ENCODE results near the gene PDYN. TPM values are rescaled to one million over a fixed set of nuclear protein-coding genes. Genes with fewer than 3 reads are reported as not detected.

Gene PDYN
- total and polyA plus RNA-seq, 2 donors (not counting 1 experiment from before 2014, with no cell fraction given) = not detected

DNA sequence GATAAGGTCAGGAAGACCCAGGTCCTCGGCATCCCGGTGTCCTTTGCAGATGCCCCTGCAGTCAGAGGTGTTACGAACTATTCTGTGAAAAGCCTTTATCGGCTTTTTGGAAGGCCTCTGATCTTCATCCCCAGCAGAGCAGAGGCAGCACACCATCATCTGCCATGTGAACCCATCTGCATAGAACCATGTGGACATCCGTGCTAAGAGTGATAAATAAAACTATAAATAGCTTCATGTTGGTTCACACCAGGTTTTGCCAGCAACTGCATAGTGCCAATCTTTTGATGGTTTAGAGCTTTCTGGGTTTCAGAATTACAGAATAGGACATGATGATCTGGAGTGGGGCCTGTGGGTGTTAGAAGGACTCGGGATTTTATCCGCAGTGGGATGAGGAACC is 65.1 kb downstream of the PDYN start:
- no peak for DNase-seq (ENCODE audit: low read depth in 2 of 2)
- Histone ChIP-seq H3K4me3 (replicated peaks in 1 of 4; ENCODE audit: control extremely low read depth in 1 of 4, insufficient read depth in 1 of 4, low read depth in 3 of 4, low read length in 4 of 4) (no peak overlapping the region), H3K27me3 (ENCODE audit: control insufficient read depth, insufficient read depth, low read length) (no peaks in the 10 kb centered on the region), H3K9ac (ENCODE audit: insufficient read depth, low read length) (no peak overlapping the region), H3K4me1 (ENCODE audit: control insufficient read depth, extremely low read depth, insufficient read depth, low read length) (peaks cover 9% of the 10 kb centered on the region), H3K36me3 (ENCODE audit: control insufficient read depth, insufficient read depth, low read length) (peaks cover 4% of the 10 kb centered on the region), H2AFZ (ENCODE audit: low read length) (no peak overlapping the region), H3K79me2 (ENCODE audit: control insufficient read depth, insufficient read depth, low read length) (no peaks in the 10 kb centered on the region), H3K27ac (ENCODE audit: insufficient read depth, low read length) (no peak overlapping the region), H4K20me1 (ENCODE audit: control insufficient read depth, extremely low read depth, insufficient read depth, low read length) (no peaks in the 10 kb centered on the region), H3K4me2 (ENCODE audit: extremely low read depth, insufficient read depth, low read length) (no peak overlapping the region), H3K9me3 (ENCODE audit: control insufficient read depth, insufficient read depth, low read depth, low read length) (no peaks in the 10 kb centered on the region)
- TF ChIP-seq, protein P1, sequence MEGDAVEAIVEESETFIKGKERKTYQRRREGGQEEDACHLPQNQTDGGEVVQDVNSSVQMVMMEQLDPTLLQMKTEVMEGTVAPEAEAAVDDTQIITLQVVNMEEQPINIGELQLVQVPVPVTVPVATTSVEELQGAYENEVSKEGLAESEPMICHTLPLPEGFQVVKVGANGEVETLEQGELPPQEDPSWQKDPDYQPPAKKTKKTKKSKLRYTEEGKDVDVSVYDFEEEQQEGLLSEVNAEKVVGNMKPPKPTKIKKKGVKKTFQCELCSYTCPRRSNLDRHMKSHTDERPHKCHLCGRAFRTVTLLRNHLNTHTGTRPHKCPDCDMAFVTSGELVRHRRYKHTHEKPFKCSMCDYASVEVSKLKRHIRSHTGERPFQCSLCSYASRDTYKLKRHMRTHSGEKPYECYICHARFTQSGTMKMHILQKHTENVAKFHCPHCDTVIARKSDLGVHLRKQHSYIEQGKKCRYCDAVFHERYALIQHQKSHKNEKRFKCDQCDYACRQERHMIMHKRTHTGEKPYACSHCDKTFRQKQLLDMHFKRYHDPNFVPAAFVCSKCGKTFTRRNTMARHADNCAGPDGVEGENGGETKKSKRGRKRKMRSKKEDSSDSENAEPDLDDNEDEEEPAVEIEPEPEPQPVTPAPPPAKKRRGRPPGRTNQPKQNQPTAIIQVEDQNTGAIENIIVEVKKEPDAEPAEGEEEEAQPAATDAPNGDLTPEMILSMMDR (conservative IDR thresholded peaks at IDR 0.05 in 1 of 2, IDR thresholded peaks at IDR 0.05 in 1 of 2; ENCODE audit: low read depth in 1 of 2, low read length in 2 of 2) = no peak
- no peak for TF ChIP-seq EZH2 (IDR thresholded peaks at IDR 0.05; ENCODE audit: low read length, missing control alignments)

Other genes with a start within 250 kb of the PDYN start
- 14.1 and 25.1 TPM in 2 replicates for gene SIRPA, start 98.7 kb downstream of the PDYN start, total RNA-seq
- 26.6 and 50.5 TPM in 2 replicates for gene SIRPA, start 98.7 kb downstream of the PDYN start, polyA plus RNA-seq
- 11.6 and 14.4 TPM in 2 replicates for gene STK35, start 107.8 kb upstream of the PDYN start, total RNA-seq
- 8.5 and 10.6 TPM in 2 replicates for gene STK35, start 107.8 kb upstream of the PDYN start, polyA plus RNA-seq